HG02678 (cell line): ENCODE measurements around the gene POLN.

Experiments
- ATAC-seq: cut with Tn5 transposase; IDR thresholded peaks from one replicate; pipeline ENCODE4 v1.9.1; 2021; ENCODE audit warnings: mild to moderate bottlenecking, moderate library complexity; ENCODE audit not compliant: unreplicated experiment

The POLN gene

DNA sequence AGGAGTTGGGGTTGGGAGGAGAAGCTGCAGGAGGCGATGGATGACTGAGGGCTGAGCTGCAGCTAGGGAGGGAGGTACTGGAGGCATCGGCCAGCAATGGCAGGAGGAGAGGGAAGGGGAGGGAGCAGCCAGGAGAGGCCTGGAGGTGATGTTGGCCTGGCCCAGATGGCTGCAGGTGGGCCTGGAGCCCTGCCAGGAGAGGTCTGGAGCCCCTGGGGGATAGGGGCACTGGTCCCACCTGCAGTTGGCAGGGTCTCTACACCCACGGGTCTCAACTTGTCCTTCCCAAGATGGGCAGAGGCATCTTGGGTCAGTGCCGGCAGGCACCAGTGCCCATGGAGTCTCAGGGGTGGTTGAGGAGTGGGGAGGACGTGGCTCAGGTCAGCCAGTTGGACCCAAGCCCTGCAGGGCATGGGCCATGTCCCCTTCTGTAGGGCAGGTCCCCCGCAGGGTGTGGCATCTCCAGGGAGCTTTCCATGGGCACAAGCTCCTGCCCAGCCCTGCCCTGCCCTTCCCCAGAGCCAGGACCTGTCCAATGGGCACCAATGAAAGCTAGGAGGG is 22.6 kb upstream of the POLN start:
- ATAC-seq = no peak

DNA sequence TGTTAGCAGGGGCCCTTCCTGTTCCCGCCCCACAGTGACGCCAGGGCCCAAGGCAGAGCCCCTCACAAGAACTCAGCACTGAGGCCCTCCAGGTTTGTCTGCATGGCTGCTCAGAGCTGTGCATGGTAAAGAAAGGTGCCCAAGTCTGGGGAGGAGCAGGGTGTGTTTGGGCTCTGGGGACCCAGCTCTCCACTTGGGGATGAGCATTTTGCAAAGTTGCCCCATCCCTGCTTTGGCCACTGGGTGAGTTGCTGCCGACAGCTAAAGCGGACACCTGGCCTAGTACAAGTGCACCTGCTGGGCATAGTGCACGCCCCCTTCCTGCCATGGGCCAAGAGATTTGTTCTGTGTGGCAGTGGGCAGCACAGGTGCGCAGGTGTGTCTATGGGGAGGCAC is 22.0 kb upstream of the POLN start:
- ATAC-seq = no peak

DNA sequence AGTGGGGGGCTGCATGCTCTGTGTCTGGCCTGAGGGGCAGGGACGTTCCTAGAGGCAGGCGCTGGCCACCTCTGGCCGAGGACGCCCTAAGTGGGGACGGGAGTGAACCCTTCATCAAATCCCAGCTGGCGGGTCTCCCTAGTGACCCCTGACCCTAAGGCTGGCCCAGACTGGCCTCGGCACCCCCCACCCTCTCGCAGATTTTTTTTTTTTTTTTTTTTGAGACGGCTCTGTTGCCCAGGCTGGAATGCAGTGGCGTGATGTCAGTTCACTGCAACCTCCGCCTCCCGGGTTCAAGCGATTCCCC is 21.0 kb upstream of the POLN start:
- no peak for ATAC-seq

DNA sequence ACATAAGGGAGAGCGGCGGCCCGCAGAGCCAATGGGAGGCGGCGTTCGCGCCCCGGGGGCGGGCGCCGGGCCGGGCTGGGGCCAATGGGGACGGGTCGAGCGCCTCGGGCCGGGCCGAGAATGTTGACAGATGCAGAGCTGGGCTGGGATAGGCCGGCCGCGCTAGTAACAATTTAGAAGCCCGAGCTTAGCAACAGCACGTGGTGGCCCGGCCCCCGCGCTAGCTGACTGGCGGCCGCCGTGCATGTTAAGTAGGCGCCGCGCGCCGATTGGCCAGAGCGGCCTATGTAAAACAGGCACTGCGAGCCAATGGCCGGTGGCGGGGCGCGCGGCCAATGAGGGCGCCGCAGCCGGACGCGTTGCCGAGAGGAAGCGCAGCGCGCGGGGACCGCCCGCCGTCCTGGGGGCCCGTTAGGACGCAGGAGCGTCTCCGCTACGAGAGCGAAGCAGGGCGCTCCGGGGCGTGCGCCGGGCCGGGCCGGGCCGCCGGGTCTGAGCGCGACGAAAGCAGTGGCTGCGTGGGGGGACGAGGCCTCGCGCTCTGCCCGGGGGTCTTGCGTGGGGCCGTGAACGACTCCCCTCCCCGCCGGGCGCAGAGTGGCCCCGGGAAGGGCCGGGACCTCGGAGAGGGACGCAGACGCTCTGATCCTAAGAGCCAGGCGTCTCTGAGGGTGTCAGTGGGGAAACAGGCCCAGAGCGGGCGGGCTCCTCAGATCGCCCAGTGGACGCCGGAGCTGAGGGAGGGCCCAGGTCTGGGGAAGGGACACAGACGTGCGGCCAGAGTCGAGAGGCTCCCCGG is 20.4 kb upstream of the POLN start:
- peak; percentile 89 for ATAC-seq

DNA sequence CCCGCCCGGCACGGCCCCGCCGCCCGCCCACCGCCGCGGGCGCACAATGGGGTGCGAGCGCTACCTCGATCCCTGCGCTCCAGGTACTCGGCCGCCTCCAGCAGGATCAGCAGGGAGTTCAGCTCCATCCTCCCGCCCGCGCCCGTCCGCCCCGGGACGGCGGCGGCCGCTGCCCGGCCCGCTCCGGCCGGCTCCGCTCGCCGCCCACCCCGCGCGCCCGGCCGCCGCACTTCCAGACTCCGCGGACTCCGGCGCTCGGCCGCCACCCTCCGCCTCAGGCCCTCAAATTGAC is 19.9 kb upstream of the POLN start, which contains the start of gene MXD4:
Gene MXD4, minus strand, starts transcription at position 257 of the 292 bp plus-strand sequence. Its CDS starts 129 bp downstream, at position 128.
- ATAC-seq = peak; percentile 0

DNA sequence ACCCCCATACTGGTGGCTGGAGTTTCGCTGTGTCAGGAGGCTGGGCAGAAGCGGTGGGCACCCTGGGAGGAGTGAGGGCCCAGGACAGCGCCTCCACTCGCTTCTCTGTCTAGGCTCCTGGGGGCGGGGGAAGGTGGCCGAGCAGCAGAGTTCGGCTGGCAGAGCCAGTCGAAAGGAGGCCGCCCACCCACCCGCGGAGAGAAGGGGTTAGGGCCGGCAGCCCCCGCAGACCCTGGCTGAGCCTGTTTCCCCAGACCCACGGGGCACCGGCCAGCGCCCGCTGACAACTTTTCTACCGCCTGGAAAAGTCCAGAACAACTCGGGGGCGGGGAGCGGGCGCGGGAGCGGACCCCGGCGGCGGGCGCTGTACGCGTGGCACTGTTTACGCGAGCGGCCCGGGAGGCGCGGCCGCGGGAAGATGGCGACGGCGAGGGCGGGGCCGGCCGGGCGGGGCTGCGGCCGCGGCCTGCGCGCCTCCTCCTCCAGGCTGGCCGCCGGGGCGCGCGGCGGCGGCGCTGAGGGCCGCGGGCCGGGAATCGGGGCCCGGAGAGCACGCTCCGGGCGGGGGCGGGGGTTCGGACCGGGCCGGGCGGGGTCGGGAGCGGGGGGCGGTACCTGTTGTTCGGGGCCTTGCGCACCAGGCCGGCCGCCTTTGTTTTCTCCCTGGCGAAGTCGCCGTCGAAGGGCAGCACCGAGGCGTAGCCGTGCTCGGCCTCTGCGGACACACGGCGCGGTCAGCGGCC is 19.4 kb upstream of the POLN start:
- peak; percentile 23 for ATAC-seq

DNA sequence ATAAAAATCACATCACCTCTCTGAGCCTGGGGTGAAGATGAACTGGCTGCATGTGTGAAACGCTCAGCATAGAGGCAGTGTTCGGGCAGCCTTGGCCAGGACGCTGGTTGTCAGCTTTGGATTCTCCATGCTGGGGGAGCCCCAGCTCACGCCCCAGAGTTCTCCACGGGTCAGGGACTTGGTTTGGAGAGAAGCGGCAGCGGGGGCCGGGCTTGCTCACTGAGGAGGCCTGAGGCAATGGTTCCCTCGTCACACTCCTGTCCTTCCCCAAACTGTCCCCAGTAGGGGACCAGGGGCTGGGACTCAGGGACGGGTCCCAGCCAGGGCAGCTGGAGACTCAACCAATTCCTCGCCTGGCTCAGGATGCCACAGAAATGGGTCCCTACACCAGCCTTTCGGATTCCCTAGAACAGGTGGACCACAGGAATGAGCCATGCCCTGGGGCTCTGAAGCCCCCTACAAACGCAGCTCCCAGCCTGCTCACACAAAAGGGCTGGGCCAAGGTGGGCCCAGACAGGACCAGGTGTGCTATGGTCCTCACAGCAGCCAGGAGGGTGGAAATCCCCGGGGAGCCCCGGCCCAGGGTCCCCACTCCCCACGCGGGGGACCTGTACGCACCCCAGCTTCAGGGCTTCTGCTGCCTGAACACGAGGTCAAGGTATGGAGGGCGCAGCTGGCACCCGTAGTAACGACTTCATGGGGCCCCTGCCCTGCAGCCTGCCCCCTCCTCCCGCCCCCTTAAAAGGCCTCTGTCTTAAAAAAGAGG is 18.6 kb upstream of the POLN start:
- no peak for ATAC-seq

DNA sequence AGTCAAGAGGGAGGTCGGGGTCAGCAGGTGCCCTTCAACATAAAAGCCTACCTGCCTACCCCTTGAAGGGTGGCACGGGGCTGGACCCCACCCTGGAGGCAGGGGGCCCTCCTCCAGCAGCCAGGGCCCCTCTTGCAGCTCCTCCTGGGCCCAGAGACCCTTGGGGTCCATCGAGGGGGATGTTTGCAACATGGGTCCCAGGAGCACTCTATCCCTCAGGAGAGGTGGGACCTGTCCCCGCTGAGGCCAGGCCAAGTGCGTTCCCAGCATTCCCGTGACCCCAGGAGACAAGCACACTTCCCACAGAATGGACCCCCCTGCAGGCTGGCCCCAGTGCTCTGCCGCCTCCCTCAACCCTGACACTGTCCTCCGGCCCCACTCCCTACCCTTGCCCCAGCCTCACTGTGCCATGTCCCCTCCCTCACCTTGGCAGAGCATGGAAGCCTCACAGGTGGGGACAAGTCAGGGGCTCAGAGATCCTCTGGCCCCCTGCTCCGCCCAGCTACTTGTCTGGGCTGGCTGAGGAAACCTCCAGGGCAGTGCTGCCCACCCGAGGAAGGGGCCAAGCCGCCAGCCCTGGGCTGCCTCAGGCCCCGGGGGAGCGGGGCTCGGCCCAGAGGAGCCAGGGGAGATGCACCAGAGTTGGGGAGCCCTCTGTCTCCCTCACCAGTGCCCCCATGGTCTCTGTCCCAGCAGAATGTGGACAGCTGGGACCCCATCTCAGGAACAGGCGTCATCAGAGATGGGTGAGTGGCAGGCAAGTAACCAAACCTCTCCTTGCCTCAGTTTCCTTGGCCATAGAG is 17.8 kb upstream of the POLN start:
- ATAC-seq = no peak

DNA sequence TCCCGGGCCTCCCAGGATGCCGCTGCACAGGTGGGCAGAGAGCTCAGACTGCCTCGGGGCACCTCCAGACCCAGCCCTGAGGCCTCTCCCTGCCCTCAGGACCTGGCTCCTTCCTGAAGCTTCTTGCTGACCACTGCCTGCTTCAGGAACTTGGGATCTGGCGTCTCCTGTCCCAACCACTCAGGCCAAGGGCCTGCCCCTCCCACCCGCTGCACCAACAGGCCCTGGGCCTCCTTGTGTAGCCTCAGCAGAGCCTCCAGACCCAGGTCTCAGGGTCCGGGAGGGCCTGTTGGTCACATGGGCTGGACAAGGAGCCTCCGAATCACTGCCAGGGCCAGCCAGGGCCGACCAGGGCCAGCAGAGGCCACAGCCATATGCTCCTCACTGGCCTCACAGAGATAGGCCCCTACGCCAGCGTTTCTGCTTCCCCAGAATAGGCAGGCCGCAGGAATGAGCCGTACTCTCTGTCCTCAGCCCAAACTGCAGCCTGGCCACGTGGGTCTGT is 17.2 kb upstream of the POLN start:
- no peak for ATAC-seq

DNA sequence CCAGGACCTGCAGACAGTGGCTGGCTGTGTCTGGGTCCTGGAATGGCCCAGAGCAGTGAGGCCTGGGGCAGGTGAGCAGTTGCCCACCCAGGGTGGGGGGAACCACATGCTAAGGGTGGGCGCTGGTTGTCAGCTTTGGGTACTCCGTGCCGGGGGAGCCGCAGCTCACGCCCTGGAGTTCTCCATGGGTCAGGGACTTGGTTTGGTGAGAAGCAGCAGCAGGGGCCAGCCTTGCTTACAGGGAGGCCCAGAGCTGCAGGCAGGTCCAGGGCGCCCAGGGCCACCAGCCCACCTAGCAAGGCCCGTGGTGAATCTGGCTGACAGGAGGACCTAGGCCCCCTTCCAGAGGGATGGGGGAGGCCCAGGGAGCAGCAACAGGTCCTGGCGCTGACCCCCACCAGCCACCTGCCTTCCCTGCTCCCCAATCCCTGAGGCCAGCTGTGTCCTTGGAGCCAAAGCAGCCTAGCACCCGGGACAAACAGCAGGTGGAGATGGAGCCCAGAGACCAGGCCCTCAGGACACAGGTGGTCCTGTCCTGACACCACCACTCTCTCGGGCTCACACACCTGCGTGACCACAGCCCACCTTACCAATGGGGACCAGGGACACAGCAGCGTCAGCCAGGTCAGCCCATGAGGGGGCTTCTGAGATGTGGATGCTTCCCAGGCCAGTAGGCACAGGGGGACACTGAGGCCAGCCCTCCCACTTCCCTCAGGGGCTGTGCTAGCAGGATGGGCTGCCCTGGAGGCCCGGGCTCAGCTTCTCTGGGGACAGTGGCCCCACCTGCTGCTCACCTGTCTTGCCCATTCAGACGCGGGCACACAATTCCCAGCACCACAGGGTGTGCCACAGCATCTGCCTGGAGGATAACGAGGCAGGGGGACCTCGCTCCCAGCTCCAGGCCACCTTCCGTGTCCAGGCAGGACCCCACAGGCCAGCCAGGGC is 16.4 kb upstream of the POLN start:
- no peak for ATAC-seq

DNA sequence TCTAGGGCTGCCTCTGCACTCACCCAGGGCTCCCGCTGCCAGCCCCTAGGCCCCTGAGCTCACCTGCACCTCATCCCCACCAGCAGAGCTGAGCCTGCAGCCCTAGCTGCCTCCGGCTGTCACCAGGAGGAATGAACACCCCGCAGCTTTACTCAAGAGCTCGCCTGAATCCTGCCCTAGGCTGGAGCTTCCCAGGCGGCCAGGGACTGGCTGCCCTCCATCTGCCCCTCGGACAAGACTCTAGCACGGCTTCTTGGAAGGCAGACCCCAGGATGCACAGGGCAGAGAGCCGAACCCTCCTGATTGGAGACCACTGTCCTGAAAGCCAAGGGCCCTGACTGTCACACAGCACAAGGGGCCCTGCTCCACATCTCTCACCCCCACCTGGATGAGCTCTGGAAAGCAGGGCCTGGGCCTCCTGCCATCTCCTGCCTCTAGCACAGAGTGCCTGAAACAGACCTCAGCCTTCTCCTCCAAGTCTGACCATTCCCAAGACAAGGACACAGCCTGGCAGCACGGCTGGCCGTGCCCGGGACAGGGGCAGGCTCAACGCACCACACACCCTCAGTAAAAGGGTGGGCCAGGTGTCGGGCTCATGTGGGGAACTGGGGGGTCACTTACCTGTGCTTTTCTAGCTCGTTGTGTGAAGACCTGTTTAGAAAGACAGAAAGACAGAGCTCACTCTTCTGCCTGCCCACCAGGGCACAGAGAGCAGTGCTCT is 15.6 kb upstream of the POLN start:
- no peak for ATAC-seq

DNA sequence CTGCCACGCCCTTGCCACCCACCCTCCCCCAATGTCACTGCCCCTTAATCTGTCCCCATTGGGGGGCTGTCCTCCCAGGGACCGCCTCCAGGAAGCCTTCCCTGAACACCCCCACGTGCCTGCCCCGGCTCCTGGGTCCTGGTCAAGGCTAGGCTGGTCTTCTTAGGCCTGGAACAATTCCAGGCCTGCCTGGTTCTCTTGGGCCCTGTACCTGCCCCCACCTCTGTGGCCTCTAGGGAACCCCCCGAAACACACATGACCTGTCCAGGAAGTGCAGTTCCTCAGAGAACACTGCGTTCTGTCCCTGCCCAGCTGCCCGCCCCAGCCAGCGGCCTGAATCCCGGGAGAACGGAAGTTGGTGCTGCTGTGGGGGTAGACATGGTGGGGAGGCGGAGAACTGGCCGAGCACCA is 14.9 kb upstream of the POLN start:
- no peak for ATAC-seq

DNA sequence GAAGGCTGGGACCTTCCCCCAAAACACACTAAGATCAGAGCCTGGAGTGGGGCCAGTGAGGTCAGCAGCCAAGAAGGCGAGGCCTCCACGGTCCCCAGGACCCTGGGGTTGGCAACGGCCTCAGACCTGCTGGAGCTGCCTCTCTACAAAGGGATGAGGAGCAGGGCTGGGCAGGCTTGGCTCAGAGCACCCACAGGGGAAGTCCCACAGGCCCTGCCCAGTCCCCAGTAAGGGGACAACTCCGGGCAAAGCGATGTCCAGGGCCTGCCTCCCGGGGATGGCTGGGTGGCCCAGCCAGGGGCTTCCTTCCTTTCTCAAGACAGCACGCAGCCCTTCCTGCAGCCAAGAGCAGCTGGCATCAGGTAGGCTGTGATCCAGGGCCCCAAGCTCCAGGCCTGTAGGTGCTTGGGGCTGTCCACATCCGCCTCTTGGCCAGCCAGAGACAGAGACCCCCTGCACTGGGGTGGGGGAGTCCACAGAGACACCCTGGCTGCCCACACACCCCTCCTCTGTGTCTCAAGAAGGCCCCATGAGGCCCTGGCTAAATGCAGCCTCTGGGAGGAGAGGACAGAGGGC is 14.3 kb upstream of the POLN start:
- ATAC-seq = no peak

DNA sequence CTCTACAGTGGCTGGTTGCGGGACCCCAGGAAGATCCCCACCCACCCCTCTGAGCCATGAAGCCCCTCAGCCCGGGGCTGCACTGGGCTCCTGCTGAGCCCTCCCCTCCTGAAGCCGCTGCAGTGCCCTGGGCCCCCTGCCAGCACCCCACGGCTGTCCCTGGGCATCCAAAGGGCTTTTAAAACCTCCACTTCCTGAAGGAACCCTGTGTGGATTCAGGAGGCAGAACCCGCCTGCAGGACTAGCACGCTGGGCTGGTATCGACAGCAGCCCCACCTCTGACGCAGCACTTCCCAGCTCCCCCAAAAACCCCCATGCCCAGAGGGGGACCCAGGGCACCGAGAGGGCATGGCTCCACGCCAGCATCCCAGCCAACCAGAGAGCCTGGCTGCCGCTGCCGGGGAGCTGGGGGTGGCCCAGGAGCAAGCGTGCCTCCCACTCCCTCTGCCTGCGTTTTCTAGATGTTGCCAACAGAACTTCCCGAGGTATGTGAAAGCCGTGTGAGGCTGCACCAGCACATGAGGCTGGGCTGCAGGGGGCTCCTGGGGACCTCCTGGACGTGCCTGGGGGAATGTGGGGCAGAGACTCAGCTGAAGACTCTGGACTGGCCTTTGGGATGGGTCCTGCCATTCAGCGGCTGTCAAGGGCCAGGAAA is 13.7 kb upstream of the POLN start:
- no peak for ATAC-seq

DNA sequence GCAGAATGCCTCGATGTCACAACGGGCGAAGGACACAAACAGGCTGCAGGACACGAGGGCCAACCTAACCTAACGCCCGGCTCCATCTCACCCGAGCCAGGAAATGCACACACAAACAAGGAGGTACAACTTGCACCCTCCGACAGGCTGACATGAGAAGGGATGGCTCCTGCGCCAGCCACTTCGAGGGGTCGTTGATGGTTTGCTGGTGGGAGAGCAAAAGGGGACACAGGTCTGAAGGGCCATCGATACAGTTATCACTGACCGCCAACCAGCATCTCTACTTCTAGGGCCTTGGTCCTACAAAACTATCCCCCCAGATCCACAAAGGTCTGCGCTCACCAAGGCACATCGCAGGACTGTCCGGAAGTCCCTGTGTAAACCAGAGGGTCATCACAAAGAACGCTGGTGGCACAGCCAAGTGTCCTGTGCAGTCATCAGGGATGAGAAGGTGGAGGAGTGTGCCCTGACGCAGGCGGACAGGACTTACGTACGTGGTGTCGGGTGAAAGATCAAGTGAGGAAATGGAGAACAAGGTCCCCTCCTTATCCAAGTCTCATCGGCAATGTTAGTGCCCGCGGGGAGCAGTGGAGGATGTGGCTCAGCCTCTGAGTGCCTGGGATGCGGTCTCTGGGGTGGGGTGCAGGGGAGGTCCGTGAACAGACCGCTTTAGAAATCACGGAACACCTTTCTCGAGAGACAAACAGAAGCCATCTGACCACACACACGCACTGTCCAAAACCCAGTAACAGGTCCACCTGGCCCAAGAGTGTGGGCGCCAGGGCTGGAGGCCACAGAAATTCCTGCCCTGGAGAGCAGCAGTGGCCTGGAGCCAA is 13.0 kb upstream of the POLN start:
- no peak for ATAC-seq

DNA sequence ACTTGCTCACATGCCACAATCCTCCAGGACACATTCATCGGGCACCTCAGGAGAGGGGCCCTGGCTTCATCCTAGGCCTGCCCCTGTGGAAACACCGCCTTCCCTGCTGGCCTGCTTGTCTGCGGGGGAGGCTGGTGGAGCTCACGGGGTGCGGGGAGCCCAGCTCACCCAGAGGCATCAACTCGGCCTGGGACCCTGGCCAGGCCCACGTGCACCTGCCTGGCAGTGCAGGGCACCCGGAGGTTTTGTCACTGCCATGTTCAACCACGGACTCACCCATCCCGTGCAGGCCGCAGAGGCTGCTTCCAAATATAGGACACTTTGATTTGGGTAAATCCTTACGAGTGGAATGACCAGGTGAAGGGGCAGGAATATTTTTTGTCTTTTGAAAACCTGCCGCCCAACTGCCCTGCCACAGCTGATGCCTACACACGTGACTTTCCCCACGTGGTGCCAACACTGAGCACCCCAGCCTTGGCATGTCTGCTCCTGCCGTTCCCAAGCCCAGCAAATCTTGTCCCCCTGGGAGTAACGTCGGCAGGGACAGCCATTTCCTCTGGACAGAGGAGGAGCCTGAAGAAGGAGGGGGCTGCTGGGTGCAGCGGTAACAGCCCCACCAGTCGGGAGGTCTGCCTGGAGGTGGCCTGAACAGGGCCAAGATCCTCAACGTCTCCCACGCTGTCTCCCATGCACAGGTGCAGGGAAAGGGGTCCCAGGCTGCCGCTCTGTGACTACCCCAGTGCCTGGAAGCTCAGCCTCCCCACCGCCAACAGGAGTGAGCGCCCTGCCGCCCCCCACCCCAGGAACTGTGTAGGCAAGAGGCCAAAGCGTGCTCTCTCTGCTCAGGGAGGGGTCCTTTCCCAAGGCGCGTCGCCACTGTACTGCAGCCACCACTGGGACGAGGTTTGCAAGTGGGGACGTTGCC is 11.5 kb upstream of the POLN start:
- ATAC-seq = no peak
